ENCODE data around the gene EXOC6B.

GRCh38 chr2:72442270-72442669 is 383.6 kb downstream of the EXOC6B start:
- no peak for TF ChIP-seq CTCF (IDR thresholded peaks at IDR 0.05)
- TF ChIP-seq POLR2A (IDR thresholded peaks at IDR 0.05) = no peak
- no peak for TF ChIP-seq EP300 (IDR thresholded peaks at IDR 0.05)
- no peak for TF ChIP-seq POLR2AphosphoS5 (IDR thresholded peaks at IDR 0.05)

All from stomach (tissue), 4 donors.